DOHH2 (cell line): ENCODE results near the gene BTG2.

Experiments used
- EZH2phosphoT487 ChIP-seq: fragments of 200-600 bp; sonication (generic); IDR thresholded peaks from 2 replicates; pipeline ENCODE4 v1.6.1; 2017; ENCODE audit warnings: borderline replicate concordance, mild to moderate bottlenecking, antibody characterized with exemption, low read length, moderate library complexity, mixed read lengths
- TF ChIP-seq, protein P1 (sequence below): fragments of 200-600 bp; sonication (generic); IDR thresholded peaks from one replicate; pipeline ENCODE4 v1.5.1; 2014; ENCODE audit warnings: antibody characterized with exemption, mild to moderate bottlenecking, low read depth, low read length; ENCODE audit not compliant: poor library complexity, severe bottlenecking

- TF ChIP-seq, protein P1, sequence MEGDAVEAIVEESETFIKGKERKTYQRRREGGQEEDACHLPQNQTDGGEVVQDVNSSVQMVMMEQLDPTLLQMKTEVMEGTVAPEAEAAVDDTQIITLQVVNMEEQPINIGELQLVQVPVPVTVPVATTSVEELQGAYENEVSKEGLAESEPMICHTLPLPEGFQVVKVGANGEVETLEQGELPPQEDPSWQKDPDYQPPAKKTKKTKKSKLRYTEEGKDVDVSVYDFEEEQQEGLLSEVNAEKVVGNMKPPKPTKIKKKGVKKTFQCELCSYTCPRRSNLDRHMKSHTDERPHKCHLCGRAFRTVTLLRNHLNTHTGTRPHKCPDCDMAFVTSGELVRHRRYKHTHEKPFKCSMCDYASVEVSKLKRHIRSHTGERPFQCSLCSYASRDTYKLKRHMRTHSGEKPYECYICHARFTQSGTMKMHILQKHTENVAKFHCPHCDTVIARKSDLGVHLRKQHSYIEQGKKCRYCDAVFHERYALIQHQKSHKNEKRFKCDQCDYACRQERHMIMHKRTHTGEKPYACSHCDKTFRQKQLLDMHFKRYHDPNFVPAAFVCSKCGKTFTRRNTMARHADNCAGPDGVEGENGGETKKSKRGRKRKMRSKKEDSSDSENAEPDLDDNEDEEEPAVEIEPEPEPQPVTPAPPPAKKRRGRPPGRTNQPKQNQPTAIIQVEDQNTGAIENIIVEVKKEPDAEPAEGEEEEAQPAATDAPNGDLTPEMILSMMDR: peak; percentile 12
- TF ChIP-seq EZH2phosphoT487: no peak
Observed at GRCh38 chr1:203270448-203270847, 34.9 kb upstream of the BTG2 start.
